Measurements from ENCODE around the gene NEDD4L. TPM values are rescaled to one million over a fixed set of nuclear protein-coding genes. Genes with fewer than 3 reads are reported as not detected.

Gene NEDD4L
- total and polyA plus RNA-seq, 2 experiments from 2014 or later: 36.2 to 72.3 TPM

GRCh38 chr18:58174285-58174684, 130.3 kb downstream of the NEDD4L start:
- H3K4me1 Mint-ChIP-seq: peaks cover 35% of the 10 kb centered on the region
- H3K27ac Mint-ChIP-seq: peak overlapping the region; percentile 92
- Histone ChIP-seq H3K79me2 (replicated peaks; ENCODE audit: insufficient read depth) (peaks cover 14% of the 10 kb centered on the region), H3K36me3 (ENCODE audit: insufficient read depth) (no peaks in the 10 kb centered on the region), H3K9me2 (ENCODE audit: insufficient read depth) (no peaks in the 10 kb centered on the region), H2AFZ (no peak overlapping the region), H4K20me1 (replicated peaks; ENCODE audit: insufficient read depth) (peaks cover 6% of the 10 kb centered on the region; the same call in 1 of the 2 replicates), H3K4me2 (peak overlapping the region; percentile 36; the same call in 1 of the 2 replicates), H3K27me3 (ENCODE audit: insufficient read depth) (no peaks in the 10 kb centered on the region), H3K4me3 (no peak overlapping the region), H3K27ac (ENCODE audit: low read depth) (no peak overlapping the region), H3F3A (replicated peaks; ENCODE audit: low read depth) (0 out of 2 replicates have a peak, but pooled peaks cover 3% of the 10 kb centered on the region), H3K4me1 (ENCODE audit: insufficient read depth) (peaks cover 18% of the 10 kb centered on the region)
- peaks cover 1% of the 10 kb centered on the region for H3K27me3 Mint-ChIP-seq (ENCODE audit: insufficient read depth, low read depth, poor library complexity)
- no peaks in the 10 kb centered on the region for H3K9me3 Mint-ChIP-seq
- no peak for TF ChIP-seq CTCF (conservative IDR thresholded peaks at IDR 0.05; ENCODE audit: low read depth in 2 of 2)
- no peak for TF ChIP-seq REST (IDR thresholded peaks at IDR 0.05; ENCODE audit: unreplicated experiment)
- no peak for TF ChIP-seq EZH2phosphoT487 (IDR thresholded peaks at IDR 0.05; ENCODE audit: unreplicated experiment)
- TF ChIP-seq ETS1 (IDR thresholded peaks at IDR 0.05): no peak
- no peak for TF ChIP-seq EZH2 (IDR thresholded peaks at IDR 0.05; ENCODE audit: low read depth, unreplicated experiment)
- TF ChIP-seq ZNF114 (CRISPR knock-in tag; IDR thresholded peaks at IDR 0.05): no peak
- no peak for TF ChIP-seq ZNF331 (CRISPR knock-in tag; IDR thresholded peaks at IDR 0.05; ENCODE audit: low read depth)
- peak; percentile 81 for ATAC-seq
- H3K4me3 Mint-ChIP-seq: no peak overlapping the region
- H3K36me3 Mint-ChIP-seq (ENCODE audit: low read depth): peaks cover 4% of the 10 kb centered on the region; the same call in 2 of the 3 replicates
- peak; percentile 68 for DNase-seq (ENCODE audit: low spot score)
